GM21423 (cell line): ENCODE measurements around the gene PAX6.

ENCODE experiments used
- ATAC-seq: cut with Tn5 transposase; IDR thresholded peaks from one replicate; pipeline ENCODE4 v1.9.1; 2021; ENCODE audit warnings: mild to moderate bottlenecking, moderate library complexity; ENCODE audit not compliant: unreplicated experiment

PAX6 gene

DNA sequence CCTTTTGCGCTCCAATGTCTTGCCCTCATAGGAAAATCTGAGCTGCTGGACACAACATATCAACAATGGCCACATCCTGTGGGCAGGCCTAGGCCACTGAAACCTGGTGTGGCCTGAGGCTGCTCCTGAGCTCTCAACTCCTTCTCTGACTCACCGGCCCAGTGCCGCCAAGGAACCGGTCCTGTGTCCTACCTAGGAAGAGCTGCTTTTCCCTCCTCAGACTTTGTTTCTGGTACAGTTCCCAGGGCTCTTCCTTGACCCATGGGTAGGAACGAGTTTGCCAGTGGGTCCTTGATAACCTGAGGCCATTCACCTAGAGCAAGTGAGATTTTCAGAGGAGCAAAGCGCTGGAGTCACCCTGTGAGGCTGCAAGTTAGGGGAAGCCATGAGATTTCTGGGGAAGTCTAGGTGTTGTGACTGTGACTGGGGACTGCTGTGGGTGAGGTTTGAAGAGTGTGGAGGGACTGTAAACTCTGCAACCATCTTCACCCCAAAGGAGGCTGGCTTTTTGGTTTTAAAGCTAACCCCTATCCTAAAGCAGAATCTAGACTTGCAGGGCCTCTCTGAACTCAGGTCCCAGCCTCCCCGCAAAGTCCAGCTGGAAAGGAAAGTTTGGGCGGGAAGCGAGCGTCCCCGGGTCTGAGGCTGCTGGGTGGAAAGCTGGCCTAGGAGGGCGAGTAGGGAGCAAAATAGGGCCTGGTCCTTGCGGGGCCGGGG, 12.0 kb upstream of the PAX6 start:
- ATAC-seq, result no peak

DNA sequence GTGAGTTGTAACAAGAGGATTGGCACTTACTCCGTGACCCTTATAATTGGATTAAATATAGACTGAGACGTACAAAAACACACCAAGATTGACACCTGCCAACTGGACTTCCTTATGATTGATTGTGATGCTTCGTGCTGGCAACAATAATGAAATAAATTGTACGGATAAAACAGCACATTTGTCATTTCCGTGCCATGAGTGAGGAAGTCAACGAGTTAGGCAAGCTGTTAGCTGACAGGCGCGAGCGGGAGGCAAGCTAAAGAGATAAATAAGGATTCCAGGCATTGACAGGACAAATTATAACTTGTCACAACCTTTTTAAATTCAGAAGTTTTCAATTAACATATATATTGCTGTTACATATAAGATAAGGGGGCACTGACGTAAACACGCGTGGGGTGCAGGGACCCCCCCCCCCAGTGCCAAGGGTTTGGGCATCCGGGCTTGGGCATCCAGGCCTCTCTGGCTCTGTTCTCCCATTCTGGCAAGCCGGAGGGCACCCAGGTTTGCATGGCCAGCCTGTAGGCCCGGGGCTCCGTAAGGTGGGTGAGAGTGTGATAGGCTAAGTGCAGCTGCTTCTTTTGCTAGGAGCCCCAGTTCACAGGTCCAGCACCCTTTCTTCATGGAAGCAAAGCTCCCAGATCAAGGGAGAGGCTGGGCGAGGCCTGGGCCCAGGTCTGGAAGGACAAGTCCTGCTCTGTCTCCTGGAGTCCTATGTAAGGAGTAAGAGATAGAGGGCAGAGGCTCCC, 11.2 kb upstream of the PAX6 start:
- ATAC-seq, result no peak

DNA sequence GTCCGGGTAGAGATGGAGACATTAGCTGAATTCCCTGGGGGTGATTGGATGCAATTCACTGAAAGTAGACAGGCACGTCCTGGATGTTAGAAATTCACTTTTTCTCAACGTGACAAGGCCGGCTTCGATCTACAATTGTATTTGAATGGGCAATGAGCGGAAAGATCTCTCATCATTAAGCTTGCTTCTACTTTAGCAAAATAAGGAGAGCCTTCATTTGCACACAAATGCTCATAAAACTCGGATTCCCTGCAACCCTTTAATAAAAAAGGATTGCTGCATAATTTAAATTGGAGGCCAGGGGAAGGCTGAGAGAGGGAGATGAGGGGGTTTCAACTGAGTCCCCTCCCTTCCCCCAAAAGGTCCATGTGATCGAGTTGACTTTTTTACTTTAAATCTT, 10.6 kb upstream of the PAX6 start:
- no peak for ATAC-seq

DNA sequence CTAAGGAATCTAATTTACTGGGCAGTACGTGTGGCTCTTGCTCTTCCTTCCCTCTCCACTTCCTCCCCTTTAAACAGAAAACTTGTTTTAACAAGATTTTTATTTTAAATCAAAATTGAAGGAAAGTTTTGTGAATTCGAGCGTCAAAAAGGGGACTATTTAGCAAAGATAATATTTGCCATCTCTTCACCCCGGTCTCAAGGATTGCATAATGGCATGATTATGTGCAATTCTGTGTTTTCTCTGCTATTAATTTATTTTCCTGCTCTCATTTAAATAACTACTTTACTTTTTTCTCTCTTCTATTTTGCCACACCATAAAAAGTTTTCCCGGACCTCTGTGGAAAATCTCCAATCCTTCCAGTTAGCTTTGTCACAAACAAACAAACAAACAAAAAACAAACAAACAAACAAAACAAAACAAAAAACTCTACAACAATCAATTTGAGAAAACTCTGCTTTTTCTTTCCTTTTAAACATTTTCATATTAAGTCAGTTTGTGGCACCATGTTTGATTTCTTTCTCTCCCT, 10.2 kb upstream of the PAX6 start:
- ATAC-seq, result no peak

DNA sequence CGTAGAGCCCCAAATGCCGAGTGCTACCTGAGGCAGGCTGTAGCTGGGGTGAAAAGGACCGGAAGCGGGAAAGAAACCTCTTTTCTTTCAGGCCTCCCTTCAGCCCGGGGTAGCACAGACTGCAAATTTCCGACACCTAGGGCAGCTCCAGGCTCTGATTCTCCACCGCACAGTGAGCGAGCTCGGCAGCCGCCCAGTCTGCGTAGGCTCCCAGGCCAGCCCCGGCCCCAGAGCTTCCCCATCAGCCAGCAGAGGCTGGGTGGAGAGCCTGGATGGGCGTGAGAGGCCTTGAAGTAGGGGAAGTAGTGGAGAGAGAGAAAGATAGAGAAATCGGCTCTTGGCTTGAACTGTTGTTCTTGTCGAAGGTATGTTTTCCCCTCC, 9.3 kb upstream of the PAX6 start:
- no peak for ATAC-seq

DNA sequence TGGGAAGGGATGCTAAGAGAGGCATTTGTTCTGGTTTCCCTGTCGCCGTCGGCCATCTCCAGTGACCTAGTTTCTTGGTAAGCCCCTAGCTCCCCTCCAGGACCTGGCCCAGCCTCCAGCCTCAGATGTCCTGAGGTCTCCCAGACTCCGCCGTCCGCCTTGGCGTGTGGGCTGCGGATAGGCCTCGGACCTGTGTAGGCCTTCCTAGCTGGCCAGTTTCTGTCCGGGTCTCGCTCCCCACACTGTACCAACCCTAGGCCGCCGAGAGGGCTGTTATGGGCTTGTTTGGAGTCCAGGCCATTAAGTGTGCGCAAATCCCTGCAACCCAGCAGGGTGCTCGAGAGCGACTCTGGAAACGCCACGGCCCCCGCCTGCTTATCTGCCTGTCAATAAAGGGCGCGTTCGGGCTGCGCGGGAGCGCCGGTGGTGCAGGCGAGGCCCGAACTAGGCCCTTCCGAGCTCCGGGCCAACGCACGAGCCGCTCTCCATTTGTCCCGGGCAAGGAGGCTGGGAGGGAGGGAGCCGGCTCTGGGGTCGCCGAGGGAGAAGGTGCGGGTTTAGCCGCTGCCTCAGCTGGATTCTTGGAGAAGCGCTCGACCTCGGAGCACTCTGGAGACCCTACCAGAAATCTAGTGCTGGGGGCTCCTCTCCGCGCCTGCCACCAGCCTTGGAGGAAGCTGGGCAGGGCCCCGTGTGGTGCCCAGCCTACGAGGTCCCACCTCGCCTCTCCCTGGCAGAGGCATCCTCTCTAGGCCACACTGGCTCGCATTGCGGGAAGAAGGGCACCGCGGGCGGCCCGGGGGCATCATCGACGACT, 8.7 kb upstream of the PAX6 start:
- ATAC-seq, result no peak

DNA sequence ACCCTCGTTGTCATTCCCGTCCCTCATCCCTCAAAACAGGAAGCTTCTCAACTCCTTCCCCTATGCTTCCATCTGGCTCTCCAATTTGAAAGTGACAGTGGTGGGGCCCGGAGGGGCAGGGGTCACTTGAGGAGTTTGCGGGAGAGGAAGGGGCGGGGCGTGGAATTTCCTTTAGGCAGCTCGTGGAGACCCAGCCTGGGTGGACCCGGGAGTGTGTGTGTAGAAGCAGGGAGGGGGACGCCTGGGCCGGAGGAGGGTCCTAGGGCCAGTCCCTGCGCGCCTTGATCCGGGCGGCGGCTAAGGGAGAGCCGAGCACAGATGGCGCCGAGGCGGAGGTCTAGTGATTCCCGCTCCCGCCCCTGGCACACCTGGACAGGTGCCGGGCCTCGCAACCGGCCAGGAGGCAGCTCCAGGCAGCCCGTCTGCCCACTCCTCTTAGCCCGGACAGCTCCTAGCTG, 7.8 kb upstream of the PAX6 start:
- ATAC-seq, result no peak

DNA sequence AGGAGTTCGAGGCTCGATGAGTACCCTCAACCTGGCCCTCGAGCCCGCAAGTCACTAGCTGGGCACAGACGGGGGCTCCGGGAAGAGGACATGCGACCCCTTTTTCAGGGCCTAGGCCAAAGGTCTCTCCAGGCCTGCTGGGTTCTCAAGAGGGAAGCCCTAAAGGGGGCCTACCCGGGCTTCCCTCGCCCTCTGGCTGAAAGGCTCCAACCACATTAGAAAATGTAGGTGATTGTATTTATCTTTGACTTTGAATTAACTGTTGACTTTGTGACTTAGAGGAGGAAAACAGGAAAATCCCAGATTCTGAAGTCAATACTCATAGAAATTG, 7.3 kb upstream of the PAX6 start:
- ATAC-seq, result no peak

DNA sequence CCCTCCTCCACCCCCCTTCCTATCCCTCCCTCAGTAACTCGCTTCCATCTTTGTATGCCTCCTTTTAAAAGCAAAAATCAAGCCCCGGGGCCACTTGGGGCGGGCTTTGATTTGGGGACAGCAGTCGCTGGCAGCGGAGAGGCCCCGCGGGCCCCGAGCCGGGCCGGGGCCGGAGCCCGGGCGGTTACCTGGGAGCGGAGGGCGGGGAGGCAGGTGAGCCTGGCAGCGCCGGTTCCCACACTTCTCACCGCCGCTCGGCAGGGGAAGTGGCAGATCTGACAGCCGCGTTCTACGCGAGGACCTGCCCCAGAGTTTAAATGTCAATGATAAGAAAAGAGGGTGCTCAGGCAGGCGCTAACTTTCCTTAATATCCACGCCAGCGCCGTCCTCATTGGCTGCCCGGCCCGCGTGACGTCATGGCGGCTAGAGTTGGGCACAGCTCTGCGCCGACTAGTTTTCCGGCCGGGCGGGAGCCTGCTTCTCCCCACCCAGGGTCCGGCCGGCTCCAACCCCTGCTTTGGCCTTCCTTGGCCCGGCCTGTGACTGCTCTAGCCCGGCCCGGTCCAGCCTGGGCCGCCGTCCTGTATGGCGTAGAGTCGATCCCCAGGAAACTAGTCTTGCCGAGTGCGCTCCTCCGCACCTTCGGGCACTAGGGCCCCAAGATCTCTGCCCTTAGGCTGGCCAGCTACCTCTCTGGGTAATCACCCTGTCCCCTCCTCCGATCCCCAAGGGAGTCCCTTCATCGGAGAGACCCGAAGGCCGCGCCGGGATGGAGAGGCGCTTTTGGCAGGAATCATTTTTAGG, 6.7 kb upstream of the PAX6 start:
- no peak for ATAC-seq

DNA sequence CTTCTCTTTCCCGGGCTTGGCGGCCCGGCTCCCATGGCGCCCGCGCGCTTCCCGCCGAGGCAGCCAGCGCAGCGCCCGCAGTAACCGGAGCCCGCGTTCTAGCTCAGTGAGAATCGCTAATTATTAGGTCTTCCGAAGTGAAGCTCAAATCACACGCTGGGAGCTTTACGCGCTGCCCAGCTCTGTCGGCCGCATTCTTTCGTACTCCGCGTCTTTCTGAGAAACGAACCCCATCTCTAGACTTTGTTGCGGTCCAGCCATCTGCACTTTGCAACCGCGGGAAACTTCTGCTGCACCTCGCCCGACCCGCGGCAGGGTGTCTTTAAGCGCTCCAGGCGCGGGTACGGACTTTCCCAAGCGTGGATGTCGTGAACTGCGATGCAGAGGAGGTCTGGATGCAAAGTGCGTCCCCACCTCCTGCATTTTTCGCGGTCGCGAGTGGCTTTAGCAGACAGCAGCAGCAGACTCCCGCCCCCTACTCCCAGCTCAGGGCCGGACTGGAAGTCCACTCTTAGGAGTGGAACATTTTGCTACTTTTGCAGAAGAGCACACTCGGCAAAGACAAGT, 6.0 kb upstream of the PAX6 start:
- ATAC-seq, result no peak

DNA sequence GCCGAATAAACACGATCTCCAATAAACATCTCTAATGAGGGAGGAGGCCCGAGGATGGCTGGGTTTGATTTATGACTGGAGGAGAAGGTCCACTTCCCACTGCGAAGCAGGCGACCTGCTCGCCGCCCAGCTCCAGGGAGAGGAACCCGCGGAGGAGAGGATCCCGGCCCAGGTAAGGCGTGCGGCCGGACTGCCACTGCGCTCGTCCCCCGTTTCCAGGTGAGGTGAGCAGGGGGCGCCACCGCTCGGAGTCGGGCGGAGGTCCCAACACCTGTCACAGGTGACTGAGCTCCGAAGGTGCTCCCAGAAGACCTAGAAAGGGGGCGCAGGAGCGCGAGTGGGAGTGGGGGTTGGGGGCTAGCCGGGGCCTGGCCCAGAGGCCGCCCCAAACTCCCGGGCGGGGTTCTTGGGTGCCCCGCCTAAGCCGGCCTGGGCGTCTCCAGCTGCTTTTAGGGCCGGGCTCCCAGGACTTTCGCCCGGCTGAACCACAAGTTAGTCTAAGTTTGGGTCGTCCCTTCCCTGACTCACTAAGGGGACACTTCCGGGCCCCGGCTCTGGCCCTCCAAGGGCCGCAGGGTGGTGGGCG, 5.4 kb upstream of the PAX6 start:
- ATAC-seq, result no peak

DNA sequence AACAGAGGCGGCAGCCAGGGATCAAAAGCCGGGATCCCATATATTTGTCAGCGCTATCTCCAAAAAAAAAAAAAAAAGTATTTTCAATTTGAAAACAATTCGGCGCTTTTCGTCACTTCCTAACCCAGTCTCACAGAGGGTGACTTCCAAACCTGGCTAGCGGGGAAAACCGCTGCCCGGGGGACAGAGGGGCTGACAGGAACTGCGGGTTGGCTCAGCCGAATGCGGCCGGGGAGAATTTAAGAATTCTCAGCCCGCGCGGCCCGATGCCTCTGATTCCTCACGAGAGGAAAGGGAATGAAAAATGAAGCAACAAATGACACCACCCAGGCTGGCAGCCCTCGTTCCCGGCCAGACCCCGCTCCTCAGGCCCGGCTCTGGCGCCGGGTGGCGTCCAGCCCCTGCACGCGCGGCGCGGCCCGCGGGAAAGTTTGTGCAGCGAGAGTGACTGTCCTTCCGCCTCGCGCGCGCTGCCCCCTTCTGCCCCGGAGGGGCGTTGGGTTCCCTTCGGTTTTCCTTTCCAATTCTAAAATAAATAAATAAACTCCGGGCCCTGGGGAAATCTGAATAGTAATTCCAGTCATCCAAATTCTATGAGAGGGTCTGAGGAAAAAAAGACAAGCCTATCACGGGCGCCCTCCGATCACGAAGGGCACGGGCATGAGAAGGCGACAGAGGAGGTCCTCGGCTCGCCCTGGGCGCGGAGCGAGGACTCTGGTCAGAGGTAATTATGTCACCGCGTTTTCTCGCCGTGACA, 4.8 kb upstream of the PAX6 start:
- no peak for ATAC-seq

DNA sequence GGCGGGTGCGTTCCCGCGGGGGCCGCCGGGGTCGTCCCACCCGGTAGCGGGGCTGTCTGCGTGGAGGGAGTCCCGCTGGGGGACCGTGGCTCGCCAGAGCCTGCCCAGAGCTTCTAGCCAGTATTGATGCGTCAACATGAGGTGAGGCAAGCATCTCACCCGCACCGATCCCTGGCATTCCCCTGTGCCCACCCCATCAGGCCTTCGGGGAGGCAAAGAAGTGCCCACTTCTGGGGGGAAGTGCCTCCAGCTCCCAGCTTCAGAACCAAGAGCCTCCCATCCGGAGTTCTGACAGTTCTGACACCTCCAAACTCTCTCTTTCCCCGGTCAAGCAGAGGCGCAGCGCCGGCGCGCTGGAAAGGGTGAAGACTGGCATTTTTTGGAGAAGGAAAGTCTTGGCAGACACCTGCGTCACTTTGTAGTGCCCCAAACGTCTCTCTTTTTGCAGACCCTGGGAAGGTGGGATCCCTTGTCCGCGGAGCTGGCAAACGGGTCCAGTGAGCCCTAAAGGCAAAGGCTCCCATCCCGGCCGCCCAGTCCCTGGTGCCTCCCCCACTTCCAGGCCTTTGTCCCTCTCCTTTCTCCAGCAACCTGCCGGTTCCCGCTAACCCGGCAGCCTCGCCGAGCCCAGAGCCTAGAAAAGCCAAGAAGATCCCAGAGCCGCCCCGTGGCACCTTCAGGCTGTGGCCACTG, 3.2 kb upstream of the PAX6 start:
- ATAC-seq, result no peak

DNA sequence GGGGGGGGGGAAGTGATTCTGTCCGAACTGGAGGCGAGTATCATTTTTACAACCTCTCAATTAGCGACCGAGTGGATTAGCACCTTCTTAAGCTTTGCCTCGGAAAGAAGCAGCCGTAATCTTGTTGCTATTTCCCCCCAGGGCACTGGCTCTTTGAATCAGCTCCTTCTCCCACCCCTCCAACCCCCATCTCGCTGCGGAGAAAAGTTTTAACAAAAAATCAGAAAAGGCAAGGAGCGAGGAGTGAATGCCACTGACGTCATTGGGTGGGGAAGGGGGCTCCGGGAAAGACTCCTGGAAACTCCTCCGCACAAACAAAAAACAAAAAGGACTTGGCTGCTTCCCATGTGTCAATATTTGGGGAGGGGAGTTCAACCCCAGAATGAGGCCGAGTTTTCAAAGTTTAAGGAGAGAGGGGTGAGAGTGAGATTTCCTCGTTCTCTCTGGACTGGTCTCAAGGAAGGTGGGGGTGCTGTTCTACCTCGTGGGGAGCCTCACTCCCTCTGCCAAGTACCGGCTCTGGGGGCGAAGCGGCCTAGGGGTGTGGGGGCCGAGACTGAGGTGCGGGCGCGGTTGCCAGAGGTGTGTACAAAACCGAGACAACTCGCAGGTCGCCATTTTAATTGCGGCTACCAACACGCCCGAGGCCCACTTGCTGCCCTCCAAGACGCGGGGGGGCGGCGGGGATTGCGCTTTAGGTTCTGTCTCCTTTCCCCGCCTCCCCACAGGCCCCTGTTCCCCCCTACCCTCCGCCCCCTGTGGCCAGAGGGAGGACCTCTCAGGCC, 2.5 kb upstream of the PAX6 start:
- no peak for ATAC-seq

DNA sequence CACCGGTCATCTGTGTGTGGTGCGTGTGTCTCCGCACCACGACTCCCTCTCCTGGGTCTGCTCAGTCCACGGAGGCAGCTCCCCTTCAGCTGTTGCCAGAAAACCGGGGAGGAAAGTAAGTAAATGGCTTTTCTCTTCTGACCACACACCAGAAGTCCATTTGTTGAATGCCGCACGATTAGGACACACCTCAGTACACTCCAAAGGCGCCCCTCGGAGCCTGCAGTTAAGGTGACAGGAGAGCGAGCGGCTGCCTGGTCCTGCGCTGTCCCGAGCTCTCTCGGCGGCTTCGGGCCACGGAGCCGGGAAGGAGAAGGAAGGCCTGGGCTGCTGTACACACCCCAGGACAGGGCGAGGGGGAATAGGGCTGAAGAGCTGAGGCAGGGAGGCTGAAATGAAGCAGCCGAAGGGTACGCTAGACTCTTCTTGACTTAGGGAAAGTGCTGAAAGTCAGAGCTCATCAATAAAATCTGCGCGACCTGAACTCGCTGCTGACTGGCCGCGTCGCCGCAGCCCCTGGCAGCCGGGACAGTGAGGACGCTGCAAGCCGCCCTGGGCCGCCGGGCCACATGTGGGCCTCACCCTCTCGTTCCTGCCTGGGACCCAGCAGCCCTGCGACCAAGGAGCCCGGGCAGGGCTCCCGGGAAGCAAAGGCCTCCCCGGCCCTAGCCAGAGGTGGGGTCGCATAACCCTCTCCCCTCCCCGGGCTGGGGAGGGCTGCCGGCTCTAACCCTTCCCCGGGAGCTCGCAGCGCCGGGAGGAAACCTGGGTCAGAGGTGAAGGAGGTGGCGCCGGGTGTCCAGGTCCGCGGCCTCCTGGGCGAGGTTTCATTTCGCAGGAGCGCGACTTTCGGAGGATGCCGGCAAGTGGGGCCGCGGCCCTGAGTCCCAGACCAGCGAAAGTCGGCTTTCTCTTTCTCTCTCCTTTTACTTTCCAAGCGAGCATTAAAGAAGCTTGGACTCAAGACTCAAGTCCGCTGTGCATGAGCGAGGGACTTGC, 1.6 kb upstream of the PAX6 start:
- ATAC-seq, result no peak

DNA sequence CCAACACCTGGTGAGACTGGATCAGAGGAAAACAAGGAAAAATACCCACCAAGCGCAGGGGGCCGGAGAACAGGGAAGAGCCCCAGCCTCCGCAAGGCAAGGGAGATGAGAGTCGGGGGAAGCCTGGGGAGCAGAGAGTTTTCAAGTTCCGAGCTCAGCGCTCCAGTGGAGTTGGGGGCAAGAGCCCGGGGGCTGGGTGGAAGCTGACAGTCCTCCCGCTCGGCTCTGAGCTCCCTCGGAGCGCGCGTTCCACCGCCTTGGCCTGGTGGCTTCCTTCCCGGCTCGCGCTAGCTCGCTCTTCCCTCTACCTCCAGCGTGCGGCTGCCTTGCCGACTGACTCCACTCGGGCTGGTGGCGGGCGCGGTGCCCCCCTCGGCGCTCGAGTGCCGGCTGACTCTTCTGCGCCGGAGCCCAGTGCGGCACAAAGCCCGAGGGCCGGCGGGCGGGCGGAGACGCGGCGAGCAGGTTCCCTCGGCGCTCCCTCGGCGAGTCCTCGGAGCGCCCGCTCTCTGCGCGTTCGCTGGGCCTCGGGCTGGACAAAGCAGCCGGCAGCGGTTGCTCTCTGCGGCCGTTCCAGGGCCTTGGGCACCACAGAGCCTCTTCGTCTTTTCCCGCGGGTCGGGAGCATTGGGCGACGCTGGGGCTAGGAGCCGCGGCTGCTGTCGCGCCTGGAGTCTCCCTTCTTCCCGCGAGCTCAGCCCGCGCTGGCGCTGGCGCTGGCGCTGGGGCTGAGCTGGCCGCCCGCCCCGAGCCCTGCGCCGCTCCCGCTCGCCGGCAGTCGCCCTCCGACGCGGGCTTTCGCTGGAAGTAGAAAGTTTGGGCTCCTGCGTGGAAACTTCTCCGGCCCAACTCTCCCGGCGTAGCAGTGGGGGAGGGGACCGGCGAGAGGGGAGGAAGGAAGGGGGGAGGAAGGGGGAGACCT, 1.0 kb downstream of the PAX6 start:
- ATAC-seq, result no peak
